8988T (cell line): ENCODE results near the gene WDFY1.
A peak's percentile ranks its signal among the peaks of the same experiment; 100 is the strongest.

ENCODE experiments used
- DNase-seq: peaks from one replicate; pipeline ENCODE4 v3.0.0; 2011

The WDFY1 gene

GRCh38 chr2:223944703-223945531 is at the start of gene WDFY1:
Gene WDFY1 (minus strand): TSS chr2:223945335. CDS start chr2:223945284, 51 bp downstream.
- DNase-seq, result peak; percentile 92

DNA sequence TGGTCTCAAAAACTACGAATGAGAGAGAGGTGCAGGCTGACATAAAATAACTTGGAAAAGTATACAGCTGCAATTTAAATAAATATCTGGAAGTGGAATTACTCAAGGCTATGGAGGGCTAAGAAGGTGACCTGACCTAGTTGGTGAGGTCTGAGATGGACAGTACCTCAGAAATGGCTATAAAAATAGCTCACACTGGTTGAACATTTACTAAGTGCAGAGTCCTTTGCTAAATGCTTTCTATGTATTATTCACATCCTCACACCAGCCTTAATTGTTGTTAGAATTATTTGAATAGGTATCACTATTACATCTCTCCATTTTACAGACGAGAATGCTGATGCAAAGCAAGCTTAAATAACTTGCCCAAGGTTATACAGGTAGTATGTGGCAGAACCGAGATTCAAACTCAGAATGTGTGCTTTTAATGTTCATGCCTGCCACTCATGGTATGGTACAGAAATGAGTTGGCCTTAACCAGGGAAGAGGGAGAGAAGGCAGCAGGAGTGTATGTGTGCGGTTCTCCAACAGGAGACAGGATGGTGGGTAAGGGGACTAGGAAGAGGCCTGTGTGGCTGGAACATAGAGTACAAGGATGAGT is 49.5 kb upstream of the WDFY1 start:
- DNase-seq, result no peak

DNA sequence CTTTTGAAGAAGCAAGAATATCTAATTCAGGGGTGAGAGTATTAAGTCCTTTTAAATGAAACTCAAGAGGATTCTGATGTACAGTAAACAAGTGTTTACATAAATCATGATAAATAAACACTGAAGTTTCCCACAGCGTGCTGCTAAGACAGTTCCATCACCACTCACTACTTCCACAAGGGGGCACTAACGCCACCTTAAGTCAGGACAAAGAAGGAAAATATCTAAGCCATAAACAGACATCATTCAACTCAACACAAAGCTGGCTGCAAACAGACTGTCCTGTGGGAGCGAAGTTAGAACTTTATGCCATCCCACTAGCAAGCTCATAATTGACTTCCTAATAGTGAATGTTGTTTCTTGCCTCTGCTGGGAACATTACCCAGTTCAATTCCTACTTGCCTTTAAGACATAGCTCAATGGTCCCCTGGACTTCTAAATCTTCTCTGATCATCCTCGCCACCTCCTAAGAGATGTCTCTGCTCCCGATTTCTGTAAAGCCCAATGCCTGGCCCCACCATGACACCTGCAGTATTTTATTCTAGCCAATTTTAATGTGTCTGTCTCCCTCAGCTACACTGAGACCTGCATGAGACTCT is 48.6 kb upstream of the WDFY1 start:
- peak; percentile 34 for DNase-seq

- DNase-seq, result no peak
These were observed 46.5 kb upstream of the WDFY1 start for GRCh38 chr2:223991611-223992010.

GRCh38 chr2:223989856-223990232 is 44.7 kb upstream of the WDFY1 start:
- no peak for DNase-seq

- DNase-seq, result peak; percentile 26
These were observed 44.2 kb upstream of the WDFY1 start for GRCh38 chr2:223989206-223989855.

GRCh38 chr2:223981241-223981640 is 36.1 kb upstream of the WDFY1 start:
- no peak for DNase-seq

DNA sequence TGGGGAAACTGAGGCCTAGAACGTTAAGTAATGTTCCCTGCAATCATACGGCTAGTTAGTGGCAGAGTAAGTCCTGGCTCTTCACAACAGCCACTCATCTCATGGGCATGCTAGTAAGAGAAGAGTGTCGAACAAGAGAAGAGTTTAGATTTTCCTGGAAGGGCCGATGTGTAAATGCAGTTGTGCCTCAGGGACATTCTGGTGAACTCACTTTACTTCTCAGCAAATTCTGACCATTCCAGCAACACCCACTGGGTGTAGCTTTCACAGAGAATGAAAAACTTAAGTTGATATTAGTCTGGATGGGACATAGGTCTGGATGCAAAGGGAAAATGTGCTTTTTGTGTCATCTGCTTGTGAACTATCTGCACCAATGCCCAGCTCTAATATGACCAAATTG is 35.7 kb upstream of the WDFY1 start:
- no peak for DNase-seq

- no peak for DNase-seq
These were observed 35.2 kb upstream of the WDFY1 start for GRCh38 chr2:223980397-223980735.

DNA sequence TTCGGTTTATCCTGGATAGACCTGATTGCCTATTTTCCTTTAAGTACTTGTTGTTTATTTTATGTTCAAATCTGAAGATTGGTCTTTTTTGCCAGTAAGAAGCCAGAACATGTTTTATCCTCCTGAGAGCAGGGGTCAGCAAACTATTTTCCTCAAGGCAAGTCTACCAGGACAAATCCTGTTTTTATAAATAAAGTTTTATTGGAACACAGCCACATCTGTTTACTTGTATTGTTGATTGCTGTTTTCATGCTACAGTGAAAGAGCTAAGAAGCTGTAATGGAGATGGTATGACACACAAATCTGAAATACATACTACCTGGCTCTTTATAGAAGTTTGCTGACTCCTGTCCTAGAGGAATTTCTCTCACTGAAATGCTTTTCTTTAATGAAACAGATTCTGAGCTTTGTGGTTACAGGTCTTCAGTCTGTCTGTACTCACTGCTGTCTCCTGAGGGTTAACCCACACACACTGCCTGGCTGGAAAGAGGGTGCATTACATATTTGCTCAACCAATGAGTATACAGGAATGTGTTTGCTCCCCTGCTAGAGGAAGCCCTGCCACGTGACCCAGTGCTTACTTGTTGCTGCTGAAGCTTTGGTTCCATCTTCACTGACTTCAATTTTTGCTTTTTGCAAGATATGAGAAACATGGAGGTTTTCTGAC is 34.7 kb upstream of the WDFY1 start:
- no peak for DNase-seq

GRCh38 chr2:223978451-223978850 is 33.3 kb upstream of the WDFY1 start:
- DNase-seq, result no peak

DNA sequence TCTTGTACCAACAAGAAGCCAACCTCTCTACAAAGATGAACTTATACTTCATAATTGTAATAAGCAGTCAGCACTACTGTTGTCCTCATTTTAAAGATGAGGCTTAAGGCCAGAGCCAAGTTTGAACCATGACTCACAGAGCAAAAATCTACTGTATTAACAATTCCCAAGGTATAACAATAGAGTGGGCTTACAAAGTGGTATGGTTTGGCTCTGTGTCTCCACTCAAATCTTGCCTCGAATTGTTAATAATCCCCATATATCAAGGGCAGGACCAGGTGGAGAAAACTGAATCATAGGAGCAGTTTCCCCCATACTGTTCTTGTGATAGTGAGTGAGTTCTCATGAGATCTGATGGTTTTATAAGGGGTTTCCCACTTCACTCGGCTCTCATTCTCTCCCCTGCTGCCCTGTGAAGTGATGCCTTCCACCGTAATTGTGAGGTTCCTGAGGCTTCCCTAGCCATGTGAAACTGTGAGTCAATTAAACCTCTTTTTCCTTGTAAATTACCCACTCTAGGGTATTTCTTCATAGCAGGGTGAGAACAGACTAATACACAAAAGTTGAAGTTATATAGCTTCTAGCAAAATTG is 31.6 kb upstream of the WDFY1 start:
- no peak for DNase-seq

- DNase-seq, result no peak
These were observed 28.5 kb upstream of the WDFY1 start for GRCh38 chr2:223973606-223974005.

DNA sequence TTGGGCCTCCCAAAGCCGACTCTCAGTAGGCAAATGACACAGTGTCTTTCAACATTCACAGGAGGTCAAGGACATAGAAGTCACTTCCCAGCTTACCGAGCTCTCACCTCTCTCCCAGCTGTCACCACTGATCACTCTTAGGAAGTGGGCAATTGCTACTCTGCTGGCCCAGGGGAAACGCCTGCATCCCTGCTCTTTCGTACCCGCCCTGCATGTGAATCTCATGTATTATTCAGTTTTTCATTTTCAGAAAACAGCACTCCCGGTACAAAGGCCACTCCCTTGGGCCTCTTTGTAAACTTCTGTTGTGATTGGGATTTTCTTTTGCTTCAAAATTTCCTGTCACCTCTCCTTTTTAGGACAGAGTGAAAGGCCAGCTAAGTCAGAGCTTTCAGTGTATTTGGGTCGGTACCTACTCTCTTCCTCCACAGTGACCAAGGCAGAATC is 27.5 kb upstream of the WDFY1 start:
- DNase-seq, result no peak

GRCh38 chr2:223971731-223972130 is 26.6 kb upstream of the WDFY1 start:
- DNase-seq, result no peak

GRCh38 chr2:223970343-223971128 is 25.4 kb upstream of the WDFY1 start:
- DNase-seq, result no peak

GRCh38 chr2:223969856-223970255 is 24.7 kb upstream of the WDFY1 start:
- DNase-seq, result no peak

DNA sequence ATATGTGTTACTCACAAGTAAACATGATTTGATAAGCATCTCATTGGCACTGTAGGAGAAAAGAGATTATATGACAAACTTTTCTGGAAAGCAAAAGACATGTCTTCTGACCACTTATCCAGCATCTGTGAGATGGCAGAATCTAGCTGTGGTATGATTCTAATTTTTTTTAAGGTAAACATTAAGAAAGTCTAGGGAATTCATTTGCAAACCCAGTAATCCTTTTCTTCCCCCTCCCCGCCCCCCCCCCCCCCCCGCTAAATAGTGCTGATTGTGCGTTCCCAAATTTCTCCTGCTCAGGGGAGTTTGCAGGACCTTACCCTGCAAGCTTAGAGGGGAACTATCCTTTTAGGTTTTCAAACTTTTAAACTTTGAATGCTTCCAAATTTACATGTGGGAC is 24.2 kb upstream of the WDFY1 start:
- DNase-seq, result no peak

DNA sequence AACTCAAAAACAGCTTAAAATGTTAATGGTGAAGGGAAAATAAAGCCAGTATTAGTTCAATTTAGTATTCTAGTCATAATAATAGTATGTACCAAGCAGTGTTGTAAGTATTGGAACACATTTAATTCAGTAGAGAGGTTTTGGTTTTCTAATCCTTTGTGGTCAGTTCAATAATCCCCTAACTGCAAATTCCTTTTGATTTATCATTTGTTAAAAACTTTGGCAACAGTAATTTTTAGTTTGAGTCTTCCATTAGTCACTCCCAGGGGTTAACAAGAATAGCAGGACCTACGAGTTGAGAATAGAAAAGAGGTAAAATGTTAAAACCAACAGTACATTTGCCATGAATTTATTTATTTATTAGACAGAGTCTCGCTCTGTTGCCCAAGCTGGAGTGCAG is 22.8 kb upstream of the WDFY1 start:
- DNase-seq, result no peak

- no peak for DNase-seq
These were observed 14.6 kb upstream of the WDFY1 start for GRCh38 chr2:223959688-223960087.

DNA sequence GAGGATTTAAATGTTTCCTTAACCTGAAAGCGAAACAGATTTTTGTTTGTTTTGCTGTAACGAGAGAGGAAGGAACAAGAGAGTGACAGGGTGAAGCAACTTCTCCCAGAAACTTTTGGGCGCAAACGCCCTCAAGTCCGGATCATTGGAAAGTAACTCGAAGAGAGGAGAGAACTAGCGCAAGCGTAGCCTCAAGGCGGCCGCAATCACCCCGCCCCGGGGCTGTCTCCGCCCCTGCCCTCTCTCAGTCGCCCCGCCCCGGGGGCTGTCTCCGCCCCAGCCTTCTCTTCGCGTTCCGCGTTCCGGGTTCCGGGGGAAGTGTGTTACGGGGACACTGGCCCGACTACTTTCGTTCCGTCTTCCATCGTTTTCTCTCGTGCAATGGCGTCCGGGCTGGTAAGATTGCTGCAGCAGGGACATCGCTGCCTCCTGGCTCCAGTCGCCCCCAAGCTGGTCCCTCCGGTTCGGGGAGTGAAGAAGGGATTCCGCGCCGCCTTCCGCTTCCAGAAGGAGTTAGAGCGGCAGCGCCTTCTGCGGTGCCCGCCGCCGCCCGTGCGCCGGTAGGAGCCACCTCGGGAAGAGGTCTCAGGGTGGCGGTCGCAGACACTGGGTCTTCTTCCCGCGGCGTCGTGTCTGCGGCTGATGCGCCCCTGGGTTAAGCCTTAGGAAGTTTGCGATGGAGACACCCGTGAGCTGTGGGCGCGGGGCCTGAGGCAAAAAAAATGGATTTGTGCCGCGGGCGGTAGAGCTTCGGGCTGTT is 12.1 kb upstream of the WDFY1 start, which contains the start of gene MRPL44:
MRPL44 (plus strand) TSS at position 372 of the 760 bp plus-strand sequence; CDS start at position 382, 10 bp downstream.
- peak; percentile 51 for DNase-seq
